Measurements from ENCODE around the gene POLR1B. TPM values are rescaled to one million over a fixed set of nuclear protein-coding genes. Genes with fewer than 3 reads are reported as not detected.
A peak's percentile ranks its signal among the peaks of the same experiment; 100 is the strongest.

Gene POLR1B, protein sequence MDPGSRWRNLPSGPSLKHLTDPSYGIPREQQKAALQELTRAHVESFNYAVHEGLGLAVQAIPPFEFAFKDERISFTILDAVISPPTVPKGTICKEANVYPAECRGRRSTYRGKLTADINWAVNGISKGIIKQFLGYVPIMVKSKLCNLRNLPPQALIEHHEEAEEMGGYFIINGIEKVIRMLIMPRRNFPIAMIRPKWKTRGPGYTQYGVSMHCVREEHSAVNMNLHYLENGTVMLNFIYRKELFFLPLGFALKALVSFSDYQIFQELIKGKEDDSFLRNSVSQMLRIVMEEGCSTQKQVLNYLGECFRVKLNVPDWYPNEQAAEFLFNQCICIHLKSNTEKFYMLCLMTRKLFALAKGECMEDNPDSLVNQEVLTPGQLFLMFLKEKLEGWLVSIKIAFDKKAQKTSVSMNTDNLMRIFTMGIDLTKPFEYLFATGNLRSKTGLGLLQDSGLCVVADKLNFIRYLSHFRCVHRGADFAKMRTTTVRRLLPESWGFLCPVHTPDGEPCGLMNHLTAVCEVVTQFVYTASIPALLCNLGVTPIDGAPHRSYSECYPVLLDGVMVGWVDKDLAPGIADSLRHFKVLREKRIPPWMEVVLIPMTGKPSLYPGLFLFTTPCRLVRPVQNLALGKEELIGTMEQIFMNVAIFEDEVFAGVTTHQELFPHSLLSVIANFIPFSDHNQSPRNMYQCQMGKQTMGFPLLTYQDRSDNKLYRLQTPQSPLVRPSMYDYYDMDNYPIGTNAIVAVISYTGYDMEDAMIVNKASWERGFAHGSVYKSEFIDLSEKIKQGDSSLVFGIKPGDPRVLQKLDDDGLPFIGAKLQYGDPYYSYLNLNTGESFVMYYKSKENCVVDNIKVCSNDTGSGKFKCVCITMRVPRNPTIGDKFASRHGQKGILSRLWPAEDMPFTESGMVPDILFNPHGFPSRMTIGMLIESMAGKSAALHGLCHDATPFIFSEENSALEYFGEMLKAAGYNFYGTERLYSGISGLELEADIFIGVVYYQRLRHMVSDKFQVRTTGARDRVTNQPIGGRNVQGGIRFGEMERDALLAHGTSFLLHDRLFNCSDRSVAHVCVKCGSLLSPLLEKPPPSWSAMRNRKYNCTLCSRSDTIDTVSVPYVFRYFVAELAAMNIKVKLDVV
- total RNA-seq (2021) (27.7 and 30.0 TPM in 2 replicates), Bru-seq, nascent RNA (percentile 80 among the genes with signal in this experiment), BruChase-seq, experiment 1, labeled RNA remaining after a 2-hour chase (percentile 80 among the genes with signal in this experiment), BruChase-seq, experiment 2, labeled RNA remaining after a 6-hour chase (percentile 84 among the genes with signal in this experiment)
- long read RNA-seq, full-length matches to known transcripts: 21 of 28 reads
- long read RNA-seq, partial matches to known transcripts: 5 of 28 reads
- long read RNA-seq, other reads (novel, unspliced or antisense): 2 of 28 reads

DNA sequence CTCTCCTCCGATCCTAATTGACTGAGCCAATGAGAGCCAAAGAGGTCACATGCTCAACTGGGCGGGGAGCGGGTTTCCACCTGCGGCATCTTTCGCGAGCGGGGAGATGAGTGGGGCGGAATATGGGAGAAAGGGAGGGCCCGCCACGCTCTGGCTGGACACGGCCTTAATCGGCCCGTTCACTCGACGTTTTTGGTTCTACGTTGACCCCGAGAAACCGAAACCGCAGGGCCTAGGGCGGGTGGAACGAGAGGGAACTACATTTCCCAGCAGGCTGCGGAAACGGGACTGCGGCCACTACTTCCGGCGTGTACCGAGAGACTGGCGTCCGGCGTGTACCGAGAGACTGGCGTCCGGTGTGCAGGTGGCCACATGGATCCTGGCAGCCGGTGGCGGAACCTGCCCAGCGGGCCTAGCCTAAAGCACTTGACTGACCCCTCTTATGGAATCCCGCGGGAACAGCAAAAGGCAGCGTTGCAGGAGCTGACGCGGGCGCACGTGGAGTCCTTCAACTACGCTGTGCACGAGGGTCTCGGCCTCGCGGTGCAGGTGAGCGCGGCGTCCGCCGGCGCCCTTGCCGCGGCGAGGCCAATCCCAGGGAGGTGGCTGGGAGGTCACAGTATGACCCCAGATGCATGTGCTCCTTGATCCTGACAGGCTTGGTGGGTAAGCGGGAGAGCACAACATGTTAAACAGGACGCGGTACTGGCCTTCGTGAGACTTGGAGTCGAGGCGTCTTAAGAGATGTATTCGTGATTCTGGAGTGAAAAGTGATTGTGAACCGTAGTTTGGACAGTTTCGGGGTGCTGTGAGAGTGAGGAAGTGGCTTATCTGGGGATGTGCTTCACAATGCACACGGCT lies at the start of gene POLR1B:
Gene POLR1B (plus strand): TSS at position 343 of the 861 bp plus-strand sequence. CDS start 30 bp downstream, at position 373.
- H3K9me2 ChIP-seq (ENCODE audit: insufficient read depth): no peaks in the 10 kb centered on the region
- H4K20me1 ChIP-seq (ENCODE audit: insufficient read depth): peaks cover 20% of the 10 kb centered on the region
- H3K4me1 ChIP-seq (replicated peaks; ENCODE audit: insufficient read depth): peaks cover 21% of the 10 kb centered on the region
- CTCF ChIA-PET: no interaction called here
- no peaks in the 10 kb centered on the region for H3K9me3 ChIP-seq (ENCODE audit: insufficient read depth, low read depth)
- peak within 1 kb of the TSS; percentile 97 for H3K4me3 ChIP-seq
- peak within 1 kb of the TSS; percentile 95 for H3K4me2 ChIP-seq
- no peaks in the 10 kb centered on the region for H3K27me3 ChIP-seq (ENCODE audit: insufficient read depth, low read depth)
- POLR2A ChIA-PET (ENCODE audit: unreplicated experiment): interaction anchor here (0.5 kb wide), 1 partner anchor 42 kb away, joined by 4 read pairs; the partner anchor contains the start of gene CHCHD5
- H3F3A ChIP-seq (ENCODE audit: insufficient read depth, low read depth): peaks cover 21% of the 10 kb centered on the region; the same call in 1 of the 2 replicates
- BruUV-seq (replicated peaks): TSS peak; percentile 44
- peak; percentile 79 to 81 for DNase-seq
- intact Hi-C loops (cut with micrococcal nuclease; ENCODE audit: unreplicated experiment): no loop called here
- H3K27ac ChIP-seq: peak within 1 kb of the TSS; percentile 75
- TF ChIP-seq EZH2 (IDR thresholded peaks at IDR 0.05; ENCODE audit: low read depth): no peak
- TF ChIP-seq, protein P1, sequence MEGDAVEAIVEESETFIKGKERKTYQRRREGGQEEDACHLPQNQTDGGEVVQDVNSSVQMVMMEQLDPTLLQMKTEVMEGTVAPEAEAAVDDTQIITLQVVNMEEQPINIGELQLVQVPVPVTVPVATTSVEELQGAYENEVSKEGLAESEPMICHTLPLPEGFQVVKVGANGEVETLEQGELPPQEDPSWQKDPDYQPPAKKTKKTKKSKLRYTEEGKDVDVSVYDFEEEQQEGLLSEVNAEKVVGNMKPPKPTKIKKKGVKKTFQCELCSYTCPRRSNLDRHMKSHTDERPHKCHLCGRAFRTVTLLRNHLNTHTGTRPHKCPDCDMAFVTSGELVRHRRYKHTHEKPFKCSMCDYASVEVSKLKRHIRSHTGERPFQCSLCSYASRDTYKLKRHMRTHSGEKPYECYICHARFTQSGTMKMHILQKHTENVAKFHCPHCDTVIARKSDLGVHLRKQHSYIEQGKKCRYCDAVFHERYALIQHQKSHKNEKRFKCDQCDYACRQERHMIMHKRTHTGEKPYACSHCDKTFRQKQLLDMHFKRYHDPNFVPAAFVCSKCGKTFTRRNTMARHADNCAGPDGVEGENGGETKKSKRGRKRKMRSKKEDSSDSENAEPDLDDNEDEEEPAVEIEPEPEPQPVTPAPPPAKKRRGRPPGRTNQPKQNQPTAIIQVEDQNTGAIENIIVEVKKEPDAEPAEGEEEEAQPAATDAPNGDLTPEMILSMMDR (conservative IDR thresholded peaks at IDR 0.05): no peak
- peaks cover 54% of the 10 kb centered on the region for H3K79me2 ChIP-seq (ENCODE audit: low read depth)
- H2AFZ ChIP-seq: peak within 1 kb of the TSS; percentile 97
- H3K36me3 ChIP-seq (ENCODE audit: low read depth): peaks cover 6% of the 10 kb centered on the region; the same call in 1 of the 2 replicates

GRCh38 chr2:112493048-112493447 lies 49.2 kb upstream of the POLR1B start:
- Histone ChIP-seq H3K27me3 (ENCODE audit: insufficient read depth, low read depth) (no peaks in the 10 kb centered on the region), H4K20me1 (ENCODE audit: insufficient read depth) (no peaks in the 10 kb centered on the region), H3K27ac (no peak overlapping the region), H3K9me3 (ENCODE audit: insufficient read depth, low read depth) (no peaks in the 10 kb centered on the region), H3K9me2 (ENCODE audit: insufficient read depth) (no peaks in the 10 kb centered on the region), H3K79me2 (ENCODE audit: low read depth) (0 out of 2 replicates have a peak, but pooled peaks cover 3% of the 10 kb centered on the region), H3K4me2 (no peak overlapping the region), H3K36me3 (ENCODE audit: low read depth) (no peaks in the 10 kb centered on the region; the same call in 1 of the 2 replicates), H3K4me3 (no peak overlapping the region), H2AFZ (no peak overlapping the region), H3K4me1 (replicated peaks; ENCODE audit: insufficient read depth) (peaks cover 14% of the 10 kb centered on the region), H3F3A (ENCODE audit: insufficient read depth, low read depth) (peaks cover 11% of the 10 kb centered on the region; the same call in 1 of the 2 replicates)
- no peak for DNase-seq
- ChIA-PET CTCF (no interaction called here), POLR2A (ENCODE audit: unreplicated experiment) (interaction anchor here (0.6 to 0.7 kb wide), 2 partner anchors 92 to 228 kb away, joined by 7 to 16 read pairs; no protein-coding TSS in a partner anchor)
- no peak for TF ChIP-seq EZH2 (IDR thresholded peaks at IDR 0.05; ENCODE audit: low read depth)
- TF ChIP-seq, protein P1 (conservative IDR thresholded peaks at IDR 0.05): no peak
- intact Hi-C loops (cut with micrococcal nuclease; ENCODE audit: unreplicated experiment): no loop called here
- BruUV-seq (replicated peaks): no TSS peak

All from PC-9 (cell line).